ENCODE measurements around the gene GOLGA8B. TPM values are rescaled to one million over a fixed set of nuclear protein-coding genes. Genes with fewer than 3 reads are reported as not detected.

GOLGA8B gene
- total and polyA plus RNA-seq, 2 of the 8 experiments (the other 6 are each of a cell fraction or from before 2014, with no cell fraction given): 14.1 to 23.3 TPM

GRCh38 chr15:34591306-34591705, 7.9 kb upstream of the GOLGA8B start:
- Histone ChIP-seq H3K36me3 (ENCODE audit: control insufficient read depth in 2 of 4, insufficient read depth in 4 of 4, low read length in 3 of 4) (no peaks in the 10 kb centered on the region), H3K4ac (replicated peaks; ENCODE audit: insufficient read length, low read depth, low read length) (no peak overlapping the region), H3K9ac (replicated peaks in 1 of 4; ENCODE audit: extremely low read depth in 1 of 4, low read depth in 3 of 4, low read length in 3 of 4) (no peak overlapping the region), H3K23me2 (ENCODE audit: low read depth, low read length) (no peaks in the 10 kb centered on the region), H4K20me1 (replicated peaks in 1 of 2; ENCODE audit: control insufficient read depth in 1 of 2, insufficient read depth in 2 of 2, low read length in 2 of 2) (no peaks in the 10 kb centered on the region), H4K5ac (ENCODE audit: insufficient read length, low read depth, low read length) (no peak overlapping the region), H2AK5ac (ENCODE audit: low read depth, low read length) (no peak overlapping the region), H3K4me1 (replicated peaks in 1 of 4; ENCODE audit: control insufficient read depth in 3 of 4, insufficient read depth in 4 of 4, low read length in 3 of 4) (no peaks in the 10 kb centered on the region), H3K4me2 (ENCODE audit: insufficient read depth in 1 of 2, low read depth in 2 of 2, low read length in 2 of 2) (no peak overlapping the region), H2BK120ac (replicated peaks; ENCODE audit: low read depth, low read length) (no peak overlapping the region), H3K56ac (replicated peaks; ENCODE audit: insufficient read length, low read depth, low read length) (no peak overlapping the region), H3K4me3 (ENCODE audit: extremely low read depth in 1 of 4, insufficient read depth in 2 of 4, low read depth in 3 of 4, low read length in 4 of 4) (no peak overlapping the region), H3K79me1 (ENCODE audit: low read depth, low read length) (no peaks in the 10 kb centered on the region), H3K18ac (ENCODE audit: extremely low read depth, low read length) (no peak overlapping the region), H2AFZ (ENCODE audit: low read length) (peak overlapping the region; percentile 62; the same call in 1 of the 2 replicates), H3K14ac (ENCODE audit: insufficient read length) (no peak overlapping the region), H2BK12ac (ENCODE audit: low read depth, low read length) (no peak overlapping the region), H4K8ac (ENCODE audit: extremely low read depth, insufficient read depth, low read length) (no peak overlapping the region), H3K23ac (ENCODE audit: insufficient read length) (no peak overlapping the region), H3K27me3 (replicated peaks in 1 of 4; ENCODE audit: control insufficient read depth in 3 of 4, extremely low read depth in 1 of 4, insufficient read depth in 3 of 4, low read length in 3 of 4) (no peaks in the 10 kb centered on the region), H3K27ac (ENCODE audit: low read depth, low read length) (no peak overlapping the region), H4K91ac (replicated peaks; ENCODE audit: insufficient read length, low read length) (no peak overlapping the region), H3K79me2 (ENCODE audit: control insufficient read depth in 1 of 2, insufficient read depth in 2 of 2, low read length in 2 of 2) (no peaks in the 10 kb centered on the region), H2BK5ac (ENCODE audit: low read depth, low read length) (no peak overlapping the region), H3K9me3 (ENCODE audit: insufficient read depth in 2 of 2, low read depth in 1 of 2, low read length in 1 of 2) (no peaks in the 10 kb centered on the region), H2BK20ac (ENCODE audit: low read length) (no peak overlapping the region), H2BK15ac (ENCODE audit: low read length) (no peak overlapping the region)
- no peak for DNase-seq (ENCODE audit: low read depth in 1 of 2, low spot score in 2 of 2)
- ChIA-PET POLR2A (ENCODE audit: partially characterized antibody) (no interaction called here), CTCF (ENCODE audit: partially characterized antibody) (no interaction called here)
- 89% methylated on average over 5 of the region's 5 CpGs; no CpG with 5 or more reads in 1 of the 2 experiments for WGBS, 2 experiments (ENCODE audit: extremely low coverage in 1 of 2, insufficient coverage in 1 of 2, insufficient read length in 1 of 2, insufficient replicate concordance in 2 of 2, low coverage in 1 of 2, low lambda C conversion rate in 2 of 2, missing lambda C conversion rate in 1 of 2)
- FAIRE-seq: no peak
- TF ChIP-seq HDAC6 (IDR thresholded peaks at IDR 0.05; ENCODE audit: low read depth, low read length) (no peak), SP1 (IDR thresholded peaks at IDR 0.05; ENCODE audit: low read depth, low read length) (no peak), E2F6 (IDR thresholded peaks at IDR 0.05) (no peak), PHF8 (conservative IDR thresholded peaks at IDR 0.05; ENCODE audit: low read depth, low read length) (no peak), EP300 (IDR thresholded peaks at IDR 0.05; ENCODE audit: borderline replicate concordance in 1 of 2, low read depth in 2 of 2, low read length in 2 of 2) (no peak), SIRT6 (IDR thresholded peaks at IDR 0.05; ENCODE audit: low read length) (no peak), KDM5A (IDR thresholded peaks at IDR 0.05; ENCODE audit: low read length) (no peak), FOSL1 (IDR thresholded peaks at IDR 0.05; ENCODE audit: insufficient read depth, low read depth, low read length) (no peak), POLR2A (IDR thresholded peaks at IDR 0.05; ENCODE audit: control extremely low read depth in 1 of 2, low read depth in 2 of 2, low read length in 2 of 2) (no peak), MAX (IDR thresholded peaks at IDR 0.05) (no peak), USF2 (IDR thresholded peaks at IDR 0.05; ENCODE audit: low read length) (no peak), CBX5 (IDR thresholded peaks at IDR 0.05; ENCODE audit: low read depth, low read length) (no peak)
